Heart left ventricle (tissue), 13 donors: ENCODE data around the gene UNC119B.

Experiments used
- POLR2A ChIP-seq, 2 donors: fragments of 450-650 bp; IDR thresholded peaks; one replicate each; pipeline ENCODE4 v1.6.1; 2017; ENCODE audit warnings: antibody characterized with exemption in 2 of 2, mild to moderate bottlenecking in 2 of 2, moderate library complexity in 2 of 2
- TF ChIP-seq, protein P1 (sequence below), 12 donors: fragments of 200-600 bp; sonication (generic) in 4 of 12; IDR thresholded peaks; one replicate each; pipeline versions ENCODE4 v1.5.0 to v1.8.0; 2018 to 2022; ENCODE audit warnings: antibody characterized with exemption in 12 of 12, mild to moderate bottlenecking in 5 of 12
- donor health status: ischemic (EF 13 %, LVEDD 7.1; RV severe dilation, severe dysfunction).
- donor health status: DM: no; HTN: yes; CAD: no.
- donor health status: DM: no; HTN: no; CAD: no.
- donor health status: ischemic (EF 25% LVEDD 6.9; RV normal size, moderate dysfunction).
- donor health status: ischemic (EF 25% LVEDD 5.7; RV mildly dilated, moderate dysfunction).
- donor health status: ischemic (EF 35%, LVEDD 5.7; RV mildly dilated, moderate dysfunction).
- donor health status: nonischemic (EF 11% LVEDD 7.7; RV severe dilation, severe dysfunction).
- donor health status: DM: yes; HTN: yes; CAD: no.
- donor health status: PGD.
- donor health status: ischemic (EF 29% LVEDD 5.4; RV normal size, mild dysfunction).
- donor health status: nonischemic (EF 23%, LVEDD 6.1; RV moderate dilation, normal function).

DNA sequence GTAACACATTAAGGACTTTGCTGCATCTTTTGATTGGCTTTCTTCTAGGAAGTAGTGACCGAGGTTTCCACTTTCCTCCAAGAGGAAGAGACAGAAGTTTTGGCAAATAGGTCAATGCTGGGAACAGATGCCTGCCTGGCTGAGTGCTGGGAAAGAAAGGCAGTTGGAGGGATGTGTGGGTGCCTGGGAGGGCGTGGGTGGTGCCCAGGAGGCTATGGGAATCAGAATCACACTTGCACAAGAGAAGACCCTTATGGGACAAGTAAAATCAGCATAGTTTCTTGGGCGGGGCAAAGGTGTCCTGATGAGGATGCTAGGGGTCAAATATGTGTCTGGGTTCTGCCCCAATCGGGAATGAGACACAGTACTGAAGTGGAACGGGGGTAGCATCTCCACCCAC lies 14.5 kb downstream of the UNC119B start:
- TF ChIP-seq, protein P1, sequence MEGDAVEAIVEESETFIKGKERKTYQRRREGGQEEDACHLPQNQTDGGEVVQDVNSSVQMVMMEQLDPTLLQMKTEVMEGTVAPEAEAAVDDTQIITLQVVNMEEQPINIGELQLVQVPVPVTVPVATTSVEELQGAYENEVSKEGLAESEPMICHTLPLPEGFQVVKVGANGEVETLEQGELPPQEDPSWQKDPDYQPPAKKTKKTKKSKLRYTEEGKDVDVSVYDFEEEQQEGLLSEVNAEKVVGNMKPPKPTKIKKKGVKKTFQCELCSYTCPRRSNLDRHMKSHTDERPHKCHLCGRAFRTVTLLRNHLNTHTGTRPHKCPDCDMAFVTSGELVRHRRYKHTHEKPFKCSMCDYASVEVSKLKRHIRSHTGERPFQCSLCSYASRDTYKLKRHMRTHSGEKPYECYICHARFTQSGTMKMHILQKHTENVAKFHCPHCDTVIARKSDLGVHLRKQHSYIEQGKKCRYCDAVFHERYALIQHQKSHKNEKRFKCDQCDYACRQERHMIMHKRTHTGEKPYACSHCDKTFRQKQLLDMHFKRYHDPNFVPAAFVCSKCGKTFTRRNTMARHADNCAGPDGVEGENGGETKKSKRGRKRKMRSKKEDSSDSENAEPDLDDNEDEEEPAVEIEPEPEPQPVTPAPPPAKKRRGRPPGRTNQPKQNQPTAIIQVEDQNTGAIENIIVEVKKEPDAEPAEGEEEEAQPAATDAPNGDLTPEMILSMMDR (IDR thresholded peaks at IDR 0.05), result no peak
- no peak for TF ChIP-seq POLR2A (IDR thresholded peaks at IDR 0.05)
